ENCODE results near the gene HOXA2. TPM values are rescaled to one million over a fixed set of nuclear protein-coding genes. Genes with fewer than 3 reads are reported as not detected.

The HOXA2 gene
- total and polyA plus RNA-seq, 2 of the 8 experiments (the other 6 are each of a cell fraction or from before 2014, with no cell fraction given): not detected

DNA sequence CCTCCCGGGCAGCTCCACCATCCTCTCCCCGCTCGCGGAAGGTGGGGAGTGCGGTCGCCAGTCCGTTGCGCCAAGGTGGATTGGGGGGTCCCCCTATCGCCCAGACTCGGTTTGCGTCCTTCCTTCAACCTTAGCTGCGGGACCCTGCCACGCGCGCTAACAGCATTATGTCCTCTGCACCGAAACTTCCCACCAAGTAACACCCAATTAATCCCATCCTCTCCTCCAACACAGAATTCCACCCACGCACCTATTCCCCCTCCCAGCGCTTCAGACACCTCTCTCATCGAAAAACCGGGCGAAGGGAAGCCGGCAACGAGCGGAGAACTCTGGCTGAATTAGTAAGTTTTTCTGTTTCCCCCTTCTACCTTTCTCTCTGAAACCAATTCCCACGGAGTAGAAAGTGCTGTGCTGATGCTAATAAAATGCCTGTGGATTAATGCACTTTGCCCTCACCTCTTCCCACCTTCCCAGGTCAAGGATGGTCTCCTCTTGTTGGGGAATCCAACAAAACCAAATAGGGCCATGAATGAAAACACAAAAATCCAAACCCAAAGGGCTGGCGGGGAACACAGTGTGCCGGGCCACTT, 49.0 kb upstream of the HOXA2 start:
- Histone ChIP-seq H3K14ac (ENCODE audit: insufficient read length) (no peak overlapping the region), H3K4me3 (ENCODE audit: extremely low read depth in 1 of 4, insufficient read depth in 2 of 4, low read depth in 3 of 4, low read length in 4 of 4) (peak overlapping the region in 3 of 4 experiments; percentile 19 to 45 (median 29); a peak in 4 of 8 replicates), H3K23me2 (ENCODE audit: low read depth, low read length) (peaks cover 2% of the 10 kb centered on the region; the same call in 1 of the 2 replicates), H4K5ac (ENCODE audit: insufficient read length, low read depth, low read length) (no peak overlapping the region), H4K8ac (ENCODE audit: extremely low read depth, insufficient read depth, low read length) (no peak overlapping the region), H3K4me1 (replicated peaks in 1 of 4; ENCODE audit: control insufficient read depth in 3 of 4, insufficient read depth in 4 of 4, low read length in 3 of 4) (peaks cover 0 to 8% (median 3%) of the 10 kb centered on the region in 4 experiments; a peak in 4 of 7 replicates), H3K18ac (ENCODE audit: extremely low read depth, low read length) (peak overlapping the region; percentile 14; the same call in 1 of the 2 replicates), H3K23ac (ENCODE audit: insufficient read length) (no peak overlapping the region), H3K4me2 (ENCODE audit: insufficient read depth in 1 of 2, low read depth in 2 of 2, low read length in 2 of 2) (peak overlapping the region; percentile 10 to 58; a peak in 3 of 4 replicates), H4K91ac (replicated peaks; ENCODE audit: insufficient read length, low read length) (no peak overlapping the region), H2AK5ac (ENCODE audit: low read depth, low read length) (peak overlapping the region; percentile 48; the same call in 1 of the 2 replicates), H3K56ac (replicated peaks; ENCODE audit: insufficient read length, low read depth, low read length) (no peak overlapping the region), H3K79me2 (ENCODE audit: control insufficient read depth in 1 of 2, insufficient read depth in 2 of 2, low read length in 2 of 2) (no peaks in the 10 kb centered on the region), H2AFZ (ENCODE audit: low read length) (no peak overlapping the region), H3K27me3 (replicated peaks in 1 of 4; ENCODE audit: control insufficient read depth in 3 of 4, extremely low read depth in 1 of 4, insufficient read depth in 3 of 4, low read length in 3 of 4) (peaks cover 97 to 100% (median 100%) of the 10 kb centered on the region in 4 experiments), H3K9me3 (ENCODE audit: insufficient read depth in 2 of 2, low read depth in 1 of 2, low read length in 1 of 2) (peaks cover 0 to 7% of the 10 kb centered on the region in 2 experiments; a peak in 1 of 4 replicates), H2BK120ac (replicated peaks; ENCODE audit: low read depth, low read length) (no peak overlapping the region), H3K27ac (ENCODE audit: low read depth, low read length) (no peak overlapping the region), H3K4ac (replicated peaks; ENCODE audit: insufficient read length, low read depth, low read length) (no peak overlapping the region), H3K9ac (replicated peaks in 1 of 4; ENCODE audit: extremely low read depth in 1 of 4, low read depth in 3 of 4, low read length in 3 of 4) (no peak overlapping the region), H3K36me3 (ENCODE audit: control insufficient read depth in 2 of 4, insufficient read depth in 4 of 4, low read length in 3 of 4) (peaks cover 0 to 9% (median 0%) of the 10 kb centered on the region in 4 experiments; a peak in 1 of 8 replicates), H2BK5ac (ENCODE audit: low read depth, low read length) (no peak overlapping the region), H2BK12ac (ENCODE audit: low read depth, low read length) (0 out of 2 replicates have a peak overlapping the region, but pooled peaks have one; percentile 80), H2BK15ac (ENCODE audit: low read length) (no peak overlapping the region), H3K79me1 (ENCODE audit: low read depth, low read length) (no peaks in the 10 kb centered on the region), H4K20me1 (replicated peaks in 1 of 2; ENCODE audit: control insufficient read depth in 1 of 2, insufficient read depth in 2 of 2, low read length in 2 of 2) (peaks cover 30 to 47% of the 10 kb centered on the region in 2 experiments), H2BK20ac (ENCODE audit: low read length) (no peak overlapping the region)
- POLR2A ChIA-PET (ENCODE audit: partially characterized antibody): interaction anchor here (1.9 kb wide), 1 partner anchor 8 kb away, joined by 5 read pairs; the partner anchor contains the start of gene HOXA5
- TF ChIP-seq, protein P1, sequence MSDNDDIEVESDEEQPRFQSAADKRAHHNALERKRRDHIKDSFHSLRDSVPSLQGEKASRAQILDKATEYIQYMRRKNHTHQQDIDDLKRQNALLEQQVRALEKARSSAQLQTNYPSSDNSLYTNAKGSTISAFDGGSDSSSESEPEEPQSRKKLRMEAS (IDR thresholded peaks at IDR 0.05): no peak
- TF ChIP-seq NRF1 (IDR thresholded peaks at IDR 0.05; ENCODE audit: low read depth, low read length) (no peak), EZH2 (IDR thresholded peaks at IDR 0.05; ENCODE audit: low read depth, low read length, severe bottlenecking) (peak; percentile 75), CBX8 (IDR thresholded peaks at IDR 0.05; ENCODE audit: borderline replicate concordance, low read depth, low read length) (peak; percentile 99), RNF2 (IDR thresholded peaks at IDR 0.05; ENCODE audit: borderline replicate concordance, low read depth, low read length, missing control alignments, poor library complexity, severe bottlenecking) (peak; percentile 94), CEBPB (IDR thresholded peaks at IDR 0.05; ENCODE audit: low read depth, low read length) (no peak), NANOG (IDR thresholded peaks at IDR 0.05; ENCODE audit: insufficient read depth, low read depth, low read length, poor library complexity, severe bottlenecking) (no peak)
- TF ChIP-seq, protein P2, sequence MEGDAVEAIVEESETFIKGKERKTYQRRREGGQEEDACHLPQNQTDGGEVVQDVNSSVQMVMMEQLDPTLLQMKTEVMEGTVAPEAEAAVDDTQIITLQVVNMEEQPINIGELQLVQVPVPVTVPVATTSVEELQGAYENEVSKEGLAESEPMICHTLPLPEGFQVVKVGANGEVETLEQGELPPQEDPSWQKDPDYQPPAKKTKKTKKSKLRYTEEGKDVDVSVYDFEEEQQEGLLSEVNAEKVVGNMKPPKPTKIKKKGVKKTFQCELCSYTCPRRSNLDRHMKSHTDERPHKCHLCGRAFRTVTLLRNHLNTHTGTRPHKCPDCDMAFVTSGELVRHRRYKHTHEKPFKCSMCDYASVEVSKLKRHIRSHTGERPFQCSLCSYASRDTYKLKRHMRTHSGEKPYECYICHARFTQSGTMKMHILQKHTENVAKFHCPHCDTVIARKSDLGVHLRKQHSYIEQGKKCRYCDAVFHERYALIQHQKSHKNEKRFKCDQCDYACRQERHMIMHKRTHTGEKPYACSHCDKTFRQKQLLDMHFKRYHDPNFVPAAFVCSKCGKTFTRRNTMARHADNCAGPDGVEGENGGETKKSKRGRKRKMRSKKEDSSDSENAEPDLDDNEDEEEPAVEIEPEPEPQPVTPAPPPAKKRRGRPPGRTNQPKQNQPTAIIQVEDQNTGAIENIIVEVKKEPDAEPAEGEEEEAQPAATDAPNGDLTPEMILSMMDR (IDR thresholded peaks at IDR 0.05; ENCODE audit: control extremely low read depth in 1 of 3, insufficient read depth in 1 of 3, low read depth in 1 of 3, low read length in 3 of 3): peak in 1 of 3 experiments; percentile 5; a peak in 1 of 4 replicates
- CTCF ChIA-PET (ENCODE audit: partially characterized antibody): interaction anchor here (0.7 to 12.5 kb wide), 15 partner anchors 8 to 487 kb away, joined by 3 to 123 read pairs (median 4); partner anchors contain the start of genes HOXA1, HOXA5 and HOXA9
- no peak for FAIRE-seq
- 13% methylated on average over 24 of the region's 27 CpGs; no CpG with 5 or more reads in 1 of the 2 experiments for WGBS, 2 experiments (ENCODE audit: extremely low coverage in 1 of 2, insufficient coverage in 1 of 2, insufficient read length in 1 of 2, insufficient replicate concordance in 2 of 2, low coverage in 1 of 2, low lambda C conversion rate in 2 of 2, missing lambda C conversion rate in 1 of 2)
- DNase-seq (ENCODE audit: low read depth in 1 of 2, low spot score in 2 of 2): peak in 1 of 2 experiments; percentile 52
